HG03575 (cell line): ENCODE measurements around the gene SOX9.
"Not testable (repeated sequence)": the region's sequence is repeated elsewhere in the genome, so short reads cannot be mapped to it uniquely, and the experiment has no call there.

Source experiments
- ATAC-seq: cut with Tn5 transposase; IDR thresholded peaks from one replicate; pipeline ENCODE4 v1.9.1; 2021; ENCODE audit not compliant: unreplicated experiment, insufficient number of reproducible peaks, low FRiP score; ENCODE audit errors: extremely low read depth

SOX9 gene

DNA sequence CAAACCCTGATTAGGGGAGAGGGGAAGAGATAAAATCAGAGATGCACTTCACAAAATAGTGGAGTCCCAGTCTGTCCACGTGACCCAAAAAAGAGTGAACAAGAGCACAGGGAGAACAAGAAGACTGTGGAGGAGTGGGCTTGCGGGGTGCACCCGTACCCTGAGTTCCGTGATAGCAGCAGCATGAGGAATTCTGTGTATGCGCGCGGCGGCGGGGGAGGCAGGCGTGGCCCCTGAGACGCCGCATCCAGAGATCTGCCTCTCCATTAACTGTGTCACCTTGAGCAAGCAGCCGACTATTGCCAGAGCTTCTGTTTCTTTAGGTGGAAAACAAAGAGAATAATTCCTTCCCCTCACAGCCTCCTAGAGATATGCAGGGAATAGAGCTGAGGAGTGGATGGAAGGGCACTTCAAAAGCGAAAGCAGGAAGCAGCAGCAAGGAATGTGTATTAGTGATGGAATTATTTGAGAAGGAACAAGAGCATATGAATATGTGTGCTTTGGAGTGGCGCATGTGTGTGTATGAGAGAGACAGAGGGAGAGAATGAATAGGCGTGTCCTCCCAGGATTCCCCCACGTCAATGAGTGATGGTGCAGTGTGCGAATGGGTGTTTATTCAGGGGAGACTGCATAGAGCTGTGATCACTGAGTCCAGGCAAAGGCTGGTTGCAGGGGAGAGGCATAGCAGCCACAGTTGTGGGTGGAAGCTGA lies 10.4 kb upstream of the SOX9 start:
- no peak for ATAC-seq

GRCh38 chr17:72110942-72111318 lies 9.9 kb upstream of the SOX9 start:
- ATAC-seq: no peak

- ATAC-seq: no peak
Observed at GRCh38 chr17:72111336-72111923, 9.4 kb upstream of the SOX9 start.

- ATAC-seq: not testable (repeated sequence)
Observed at GRCh38 chr17:72111926-72112325, 8.9 kb upstream of the SOX9 start.

- no peak for ATAC-seq
Observed at GRCh38 chr17:72113751-72114150, 7.1 kb upstream of the SOX9 start.

DNA sequence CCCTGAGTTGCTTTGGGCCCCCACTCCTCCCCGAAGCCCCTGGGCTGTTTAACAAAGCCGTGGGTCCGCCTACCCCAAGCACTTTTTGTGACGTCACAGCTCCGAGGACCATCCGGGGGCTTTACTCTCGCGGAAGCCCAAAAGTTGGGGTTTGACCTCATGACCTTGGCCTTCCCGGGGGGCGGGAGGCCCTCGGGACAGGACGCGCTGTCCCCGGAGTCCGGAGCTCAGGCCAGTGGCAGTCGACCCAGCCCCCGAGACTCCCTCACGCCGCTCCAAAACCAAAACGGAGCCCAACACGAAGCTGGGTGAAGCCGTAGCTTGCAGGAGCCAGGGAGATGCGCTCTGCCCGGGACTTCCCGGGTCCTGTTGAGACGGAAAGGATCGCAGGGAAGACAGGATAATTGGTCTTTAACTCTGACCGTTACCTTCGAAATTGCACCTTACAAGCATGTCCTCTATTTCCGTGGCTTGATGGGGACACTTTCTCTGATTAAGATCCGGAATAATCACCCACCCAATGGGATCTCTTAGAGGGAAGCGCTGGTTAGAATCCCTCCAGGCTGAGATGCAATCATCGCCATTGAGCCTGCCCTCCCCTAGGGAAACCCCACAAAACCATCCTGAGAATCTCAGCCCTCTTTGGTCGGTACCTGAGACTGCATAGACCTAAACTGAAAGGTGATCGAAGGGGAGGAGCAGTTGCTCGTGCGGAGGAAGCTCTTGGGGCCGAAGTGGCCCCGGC lies 4.9 kb upstream of the SOX9 start:
- no peak for ATAC-seq

DNA sequence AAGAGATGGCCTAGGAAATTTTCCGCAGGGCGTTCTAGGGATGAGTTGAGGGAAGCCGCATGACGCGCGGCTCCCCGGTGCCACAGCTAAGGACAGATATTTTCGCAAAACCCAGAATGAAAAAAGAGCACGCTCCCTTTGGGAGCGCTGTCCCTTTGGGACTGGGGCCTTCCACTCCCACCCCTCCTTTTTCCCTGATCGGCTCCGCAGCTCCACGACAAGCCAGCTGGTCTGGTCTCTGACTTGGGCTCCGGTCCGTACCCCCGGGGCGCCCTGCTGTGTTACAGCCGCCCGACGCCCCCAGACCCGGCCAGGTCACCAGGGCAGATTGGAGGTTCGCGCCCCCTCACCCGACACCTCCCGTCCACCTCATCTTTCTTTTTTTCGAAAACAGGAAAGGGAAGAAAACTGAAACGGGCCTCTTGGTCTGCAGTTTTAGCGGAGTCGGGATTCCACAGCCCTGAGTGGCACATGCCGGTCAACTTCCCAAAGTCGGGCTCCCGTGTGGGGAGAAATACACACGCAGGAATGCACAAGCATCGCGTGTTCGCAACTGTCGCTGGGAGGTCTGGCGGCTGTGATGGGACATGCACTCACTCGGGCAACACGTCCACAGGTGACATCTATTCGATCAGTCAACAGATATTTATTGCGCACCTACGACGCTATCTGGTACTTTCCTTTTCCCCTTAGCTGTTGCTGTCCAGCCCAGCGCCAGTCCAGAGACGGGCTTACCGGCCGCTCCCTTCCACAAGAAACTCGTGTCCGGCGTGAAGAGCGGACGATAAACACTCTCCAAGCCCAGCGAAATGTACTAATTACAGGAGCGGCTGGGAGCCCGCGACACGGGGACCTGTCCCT lies 3.9 kb upstream of the SOX9 start:
- no peak for ATAC-seq

GRCh38 chr17:72117535-72118334 lies 3.1 kb upstream of the SOX9 start:
- ATAC-seq: no peak

- ATAC-seq: no peak
Observed at GRCh38 chr17:72118335-72119076, 2.3 kb upstream of the SOX9 start.

DNA sequence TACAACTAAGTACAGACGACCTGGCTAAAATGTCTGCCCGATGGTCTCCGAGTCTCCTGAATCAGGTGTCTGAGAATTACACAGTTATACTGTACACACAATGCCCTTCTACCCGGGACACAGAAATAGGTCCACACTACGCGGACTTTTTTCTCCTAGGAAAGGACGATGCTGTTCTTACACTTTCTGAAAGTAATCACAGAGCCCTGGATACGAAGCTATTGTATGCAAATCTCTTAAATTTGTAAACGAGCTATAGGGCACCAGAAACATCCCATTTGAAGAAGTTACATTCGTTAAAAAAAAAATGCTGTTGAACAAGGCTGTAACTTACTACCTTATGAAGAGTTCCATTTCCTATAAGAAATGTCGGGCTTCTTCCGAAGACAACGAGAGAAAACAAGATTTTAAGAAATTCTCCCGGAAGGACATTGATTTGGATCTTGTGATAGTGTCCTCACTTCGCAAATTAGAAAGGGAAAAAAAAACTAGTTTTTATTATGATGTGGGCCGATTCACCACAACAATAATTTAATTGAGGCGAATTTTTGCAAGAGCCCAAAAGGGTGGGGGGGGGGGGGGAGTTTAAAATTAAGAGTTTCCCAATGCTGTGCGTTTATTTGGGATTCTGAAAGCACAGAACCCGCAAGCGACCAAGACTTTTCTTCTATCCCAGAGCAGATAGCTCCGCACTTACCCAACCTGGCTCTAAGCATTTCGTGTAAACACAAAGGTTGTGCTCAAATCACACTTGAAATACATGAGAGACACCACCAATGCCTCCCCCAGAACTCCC lies 1.5 kb upstream of the SOX9 start:
- ATAC-seq: no peak

GRCh38 chr17:72119873-72120641 lies 763 bp upstream of the SOX9 start:
- ATAC-seq: no peak

- ATAC-seq: no peak
Observed at GRCh38 chr17:72121164-72122009, 567 bp downstream of the SOX9 start.

DNA sequence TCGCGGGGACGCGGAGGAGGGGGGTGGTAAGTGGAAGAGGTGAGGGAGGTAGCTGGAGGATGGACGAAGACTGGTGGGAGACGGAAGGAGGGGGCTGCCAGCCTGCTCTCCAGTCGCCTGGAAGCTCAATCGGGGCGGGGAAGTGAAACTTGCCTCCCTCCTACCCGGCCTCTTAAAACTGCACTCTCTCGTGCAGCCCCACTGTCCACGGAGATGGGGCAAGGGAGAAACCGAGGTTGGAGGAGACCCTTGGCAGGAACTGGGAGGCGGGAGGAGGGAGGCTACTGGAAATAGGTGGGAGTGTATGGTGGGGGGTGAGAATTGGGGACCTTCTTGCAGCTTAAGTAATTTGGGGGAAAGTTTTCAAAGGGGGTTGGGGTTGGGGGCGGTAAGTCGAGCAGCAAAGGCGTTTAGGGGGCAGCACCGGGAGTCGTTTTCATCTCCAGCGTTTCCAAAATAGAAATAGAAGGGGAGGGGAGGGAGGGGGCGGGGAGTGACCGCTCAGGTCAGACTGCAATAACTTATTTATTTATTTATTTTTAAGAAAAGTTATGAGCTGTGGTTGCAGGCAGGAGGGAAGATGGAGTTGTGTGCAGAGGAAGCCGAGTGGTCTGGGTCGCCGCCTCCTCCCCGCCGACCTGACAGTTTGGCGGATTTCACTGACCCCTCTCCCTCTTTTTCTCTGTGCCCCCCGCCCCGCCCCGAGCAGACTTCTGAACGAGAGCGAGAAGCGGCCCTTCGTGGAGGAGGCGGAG lies 1.4 kb downstream of the SOX9 start:
- no peak for ATAC-seq

DNA sequence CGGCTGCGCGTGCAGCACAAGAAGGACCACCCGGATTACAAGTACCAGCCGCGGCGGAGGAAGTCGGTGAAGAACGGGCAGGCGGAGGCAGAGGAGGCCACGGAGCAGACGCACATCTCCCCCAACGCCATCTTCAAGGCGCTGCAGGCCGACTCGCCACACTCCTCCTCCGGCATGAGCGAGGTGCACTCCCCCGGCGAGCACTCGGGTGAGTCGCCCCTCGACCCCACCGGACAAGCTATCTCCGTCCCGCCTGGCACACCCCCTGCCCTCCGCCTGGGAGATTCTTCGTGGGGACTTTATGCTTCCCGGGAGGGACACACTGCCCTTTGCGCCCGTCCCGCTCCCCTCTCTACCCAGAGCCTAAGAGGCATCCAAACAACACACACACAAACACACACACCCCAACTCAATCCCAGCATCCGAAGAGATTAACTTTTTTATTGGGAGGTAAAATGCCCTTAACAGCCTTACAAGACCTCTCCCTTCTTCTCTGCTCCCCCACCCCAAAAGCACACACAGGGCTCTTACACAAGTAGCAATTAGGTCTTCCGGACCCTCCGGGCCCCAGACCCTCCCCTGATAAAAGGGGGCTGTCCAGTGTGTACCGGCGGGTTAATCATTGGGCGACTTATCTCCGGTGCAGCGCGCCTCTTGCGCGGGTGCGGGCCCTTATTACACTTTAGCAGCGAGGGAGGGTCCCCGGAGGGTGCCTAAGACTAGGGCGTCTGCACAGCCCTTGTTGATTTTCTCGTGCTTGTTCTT lies 2.1 kb downstream of the SOX9 start:
- no peak for ATAC-seq
